IMR-90 (cell line): ENCODE results near the gene SHROOM1. TPM values are rescaled to one million over a fixed set of nuclear protein-coding genes. Genes with fewer than 3 reads are reported as not detected.

ENCODE experiments used
- ATAC-seq: fragments of 200-7000 bp; cut with Tn5 transposase; 2 replicates; pipeline ENCODE4 v1.9.1; 2020; ENCODE audit warnings: low read depth, mild to moderate bottlenecking, moderate library complexity
- BruUV-seq: library from RNA; stranded (reverse); fragments of 400-500 nt; replicated peaks from 2 replicates; lab custom pipeline; 2021; lab: Mats Ljungman, UMichigan
- CTCF ChIA-PET: fragments of 300-600 bp; formaldehyde crosslinking; extraction: SDS; loops from one replicate; lab custom pipeline; 2021; ENCODE audit warnings: antibody characterized with exemption; lab: Yijun Ruan, JAX
- POLR2A ChIA-PET: fragments of 300-600 bp; sonication (Branson Sonifier 250); formaldehyde crosslinking; loops from one replicate; lab custom pipeline; 2022; ENCODE audit warnings: antibody characterized with exemption; ENCODE audit not compliant: unreplicated experiment; lab: Charles Lee
- DNase-seq: peaks from one replicate; pipeline ENCODE4 v3.0.0; 2013
- H2AFZ ChIP-seq: replicated peaks from 2 replicates; pipeline ENCODE3; 2013; ENCODE audit warnings: low read length, mild to moderate bottlenecking; ENCODE audit not compliant: poor library complexity
- H2AK5ac ChIP-seq: 2 replicates; pipeline ENCODE4 v1.6.1; 2013; ENCODE audit warnings: low read depth, low read length, inconsistent platforms
- H2AK9ac ChIP-seq: replicated peaks from 2 replicates; pipeline ENCODE3; 2013; ENCODE audit warnings: mild to moderate bottlenecking, low read depth, low read length, moderate library complexity; ENCODE audit not compliant: poor library complexity
- H2BK120ac ChIP-seq: 2 replicates; pipeline ENCODE4 v1.6.1; 2013; ENCODE audit warnings: low read depth, low read length, inconsistent platforms
- H2BK15ac ChIP-seq: 3 replicates; pipeline ENCODE4 v1.6.1; 2013; ENCODE audit warnings: low read depth, low read length, inconsistent platforms
- H2BK20ac ChIP-seq: 2 replicates; pipeline ENCODE4 v1.6.1; 2013; ENCODE audit warnings: low read depth, mild to moderate bottlenecking, inconsistent platforms, low read length, moderate library complexity
- H2BK5ac ChIP-seq: 2 replicates; pipeline ENCODE4 v1.6.1; 2013; ENCODE audit warnings: mild to moderate bottlenecking, low read depth, low read length, inconsistent platforms; ENCODE audit not compliant: poor library complexity, severe bottlenecking
- H3K14ac ChIP-seq: replicated peaks from 2 replicates; pipeline ENCODE4 v1.6.1; 2013; ENCODE audit warnings: low read depth, low read length, inconsistent platforms
- H3K18ac ChIP-seq: 2 replicates; pipeline ENCODE4 v1.6.1; 2013; ENCODE audit warnings: low read depth, low read length, control low read depth
- H3K23ac ChIP-seq: 2 replicates; pipeline ENCODE4 v1.6.1; 2013; ENCODE audit warnings: low read depth, low read length, inconsistent platforms
- H3K27ac ChIP-seq: 2 replicates; pipeline ENCODE4 v1.5.1; 2013; ENCODE audit warnings: mild to moderate bottlenecking, control low read depth, low read length; ENCODE audit not compliant: insufficient read depth
- H3K27me3 ChIP-seq: 2 replicates; pipeline ENCODE4 v1.6.1; 2013; ENCODE audit warnings: low read length; ENCODE audit not compliant: control insufficient read depth, insufficient read depth
- H3K36me3 ChIP-seq: 2 replicates; pipeline ENCODE4 v1.6.1; 2013; ENCODE audit warnings: low read length, mixed read lengths; ENCODE audit not compliant: control insufficient read depth, insufficient read depth
- H3K4ac ChIP-seq: 2 replicates; pipeline ENCODE4 v1.6.1; 2013; ENCODE audit warnings: low read depth, low read length, inconsistent platforms
- H3K4me1 ChIP-seq: 2 replicates; pipeline ENCODE4 v1.6.1; 2013; ENCODE audit warnings: low read length, mixed read lengths; ENCODE audit not compliant: control insufficient read depth, insufficient read depth
- H3K4me2 ChIP-seq: 2 replicates; pipeline ENCODE4 v1.6.1; 2013; ENCODE audit warnings: low read depth, mild to moderate bottlenecking, control low read depth, low read length, moderate library complexity
- H3K4me3 ChIP-seq: 2 replicates; pipeline ENCODE4 v1.5.1; 2013; ENCODE audit warnings: low read depth, mild to moderate bottlenecking, control low read depth, low read length, moderate library complexity; ENCODE audit not compliant: insufficient read depth
- H3K56ac ChIP-seq: 2 replicates; pipeline ENCODE4 v1.6.1; 2013; ENCODE audit warnings: low read length, inconsistent platforms; ENCODE audit not compliant: insufficient read depth; ENCODE audit errors: extremely low read depth
- H3K79me1 ChIP-seq, 2 experiments: 2 replicates each; pipeline ENCODE4 v1.6.1; 2013; ENCODE audit warnings: low read length in 2 of 2, inconsistent platforms in 1 of 2, low read depth in 1 of 2
- H3K9ac ChIP-seq: 2 replicates; pipeline ENCODE4 v1.6.1; 2013; ENCODE audit warnings: low read depth, low read length, control low read depth
- H3K9me1 ChIP-seq: 2 replicates; pipeline ENCODE4 v1.6.1; 2013; ENCODE audit warnings: low read length, inconsistent platforms; ENCODE audit not compliant: insufficient read depth
- H3K9me3 ChIP-seq: 2 replicates; pipeline ENCODE4 v1.6.1; 2013; ENCODE audit warnings: low read length; ENCODE audit not compliant: control insufficient read depth, insufficient read depth
- H4K20me1 ChIP-seq: 2 replicates; pipeline ENCODE4 v1.6.1; 2013; ENCODE audit warnings: low read length, inconsistent platforms; ENCODE audit not compliant: insufficient read depth
- H4K5ac ChIP-seq: 2 replicates; pipeline ENCODE4 v1.6.1; 2013; ENCODE audit warnings: mild to moderate bottlenecking, low read depth, low read length, control low read depth
- H4K8ac ChIP-seq, 2 experiments: 2 replicates each; pipeline ENCODE4 v1.6.1; 2013; ENCODE audit warnings: low read depth in 2 of 2, low read length in 2 of 2, control low read depth in 1 of 2, inconsistent platforms in 1 of 2
- H4K91ac ChIP-seq: 2 replicates; pipeline ENCODE4 v1.6.1; 2013; ENCODE audit warnings: low read depth, low read length, inconsistent platforms; ENCODE audit not compliant: insufficient read depth
- BHLHE40 ChIP-seq: fragments of 150-350 bp; IDR thresholded peaks from 2 replicates; pipeline ENCODE4 v1.6.1; 2016; ENCODE audit warnings: mild to moderate bottlenecking, low read depth, low read length
- CEBPB ChIP-seq: IDR thresholded peaks from 2 replicates; pipeline ENCODE4 v1.6.1; 2012; ENCODE audit warnings: low read depth, low read length, improper control_type of control experiment
- CHD1 ChIP-seq: IDR thresholded peaks from 2 replicates; pipeline ENCODE4 v1.6.1; 2012; ENCODE audit warnings: low read depth, low read length, improper control_type of control experiment
- CTCF ChIP-seq: conservative IDR thresholded peaks from 2 replicates; pipeline ENCODE4 v1.5.1; 2012; ENCODE audit warnings: mild to moderate bottlenecking, low read depth, low read length, improper control_type of control experiment
- FOS ChIP-seq: fragments of 150-350 bp; IDR thresholded peaks from 2 replicates; pipeline ENCODE4 v1.6.1; 2016; ENCODE audit warnings: low read depth, low read length
- MAFK ChIP-seq: IDR thresholded peaks from 2 replicates; pipeline ENCODE4 v1.6.1; 2012; ENCODE audit warnings: low read depth, low read length, improper control_type of control experiment
- MAZ ChIP-seq: IDR thresholded peaks from 2 replicates; pipeline ENCODE4 v1.6.1; 2012; ENCODE audit warnings: low read depth, mild to moderate bottlenecking, low read length, improper control_type of control experiment, moderate library complexity, borderline replicate concordance
- MXI1 ChIP-seq: IDR thresholded peaks from 2 replicates; pipeline ENCODE4 v1.6.1; 2012; ENCODE audit warnings: low read depth, mild to moderate bottlenecking, low read length, moderate library complexity, borderline replicate concordance
- NFE2L2 ChIP-seq: fragments of 150-350 bp; IDR thresholded peaks from 2 replicates; pipeline ENCODE4 v1.6.1; 2016; ENCODE audit warnings: low read depth, mild to moderate bottlenecking, low read length
- POLR2A ChIP-seq: IDR thresholded peaks from 2 replicates; pipeline ENCODE4 v1.6.1; 2012; ENCODE audit warnings: mild to moderate bottlenecking, low read depth, low read length
- RAD21 ChIP-seq: IDR thresholded peaks from 2 replicates; pipeline ENCODE4 v1.6.1; 2012; ENCODE audit warnings: low read length, improper control_type of control experiment
- RCOR1 ChIP-seq: IDR thresholded peaks from 2 replicates; pipeline ENCODE4 v1.6.1; 2012; ENCODE audit warnings: mild to moderate bottlenecking, low read length, improper control_type of control experiment; ENCODE audit not compliant: insufficient replicate concordance
- RFX5 ChIP-seq: IDR thresholded peaks from 2 replicates; pipeline ENCODE4 v1.8.0; 2012; ENCODE audit warnings: low read depth, mild to moderate bottlenecking, low read length, moderate library complexity
- SMC3 ChIP-seq: fragments of 150-350 bp; IDR thresholded peaks from 2 replicates; pipeline ENCODE4 v1.6.1; 2016; ENCODE audit warnings: low read depth, mild to moderate bottlenecking, antibody characterized with exemption, low read length, moderate library complexity
- WGBS, 2 experiments: methylation state at CpG; one replicate each; pipeline versions ENCODE4 v1.1.5 to v1.1.7; 2013; ENCODE audit warnings: missing lambda C conversion rate in 2 of 2; ENCODE audit not compliant: insufficient read length in 1 of 2; ENCODE audit errors: extremely low coverage in 2 of 2; 5-methylcytosine and 5-hydroxymethylcytosine counted together
- dilution Hi-C: fragments of 300-500 bp; cut with HindIII; formaldehyde crosslinking; loops from one replicate; pipeline ENCODE4 v1.14.3; 2018; ENCODE audit warnings: low sequenced_read_pairs; ENCODE audit not compliant: unreplicated experiment
- in situ Hi-C: fragments of 300-500 bp; cut with MboI; formaldehyde crosslinking; loops from 3 replicates; pipeline ENCODE4 v1.14.3; 2019; ENCODE audit warnings: low sequenced_read_pairs, inconsistent platforms, mixed read lengths
- intact Hi-C: fragments of 100-400 bp; cut with micrococcal nuclease; formaldehyde crosslinking; loops from 2 replicates; pipeline ENCODE4 v1.10.0; 2022
- polyA plus RNA-seq, 3 experiments: library from polyadenylated mRNA; depleted of rRNA; stranded (reverse); fragments of >200 nt; gene quantifications; 2 replicates each; pipeline ENCODE4 v1.2.3, GENCODE V29; 2012; ENCODE audit warnings: low replicate concordance in 1 of 3
- total RNA-seq: library from RNA; depleted of rRNA; stranded (reverse); fragments of >200 nt; gene quantifications from 2 replicates; pipeline ENCODE4 v1.2.3, GENCODE V29; 2012
- TF ChIP-seq, protein P1 (sequence below): fragments of 150-350 bp; IDR thresholded peaks from 2 replicates; pipeline ENCODE4 v1.6.1; 2016; ENCODE audit warnings: low read depth, mild to moderate bottlenecking, low read length, moderate library complexity, borderline replicate concordance
- TF ChIP-seq, protein P2 (sequence below): fragments of 150-350 bp; IDR thresholded peaks from 2 replicates; pipeline ENCODE4 v1.6.1; 2017; ENCODE audit warnings: mild to moderate bottlenecking, antibody characterized with exemption, low read length, low read depth

The SHROOM1 gene
- total and polyA plus RNA-seq, 2 of the 4 experiments (the other 2 are of a cell fraction) = 1.4 to 6.3 TPM

DNA sequence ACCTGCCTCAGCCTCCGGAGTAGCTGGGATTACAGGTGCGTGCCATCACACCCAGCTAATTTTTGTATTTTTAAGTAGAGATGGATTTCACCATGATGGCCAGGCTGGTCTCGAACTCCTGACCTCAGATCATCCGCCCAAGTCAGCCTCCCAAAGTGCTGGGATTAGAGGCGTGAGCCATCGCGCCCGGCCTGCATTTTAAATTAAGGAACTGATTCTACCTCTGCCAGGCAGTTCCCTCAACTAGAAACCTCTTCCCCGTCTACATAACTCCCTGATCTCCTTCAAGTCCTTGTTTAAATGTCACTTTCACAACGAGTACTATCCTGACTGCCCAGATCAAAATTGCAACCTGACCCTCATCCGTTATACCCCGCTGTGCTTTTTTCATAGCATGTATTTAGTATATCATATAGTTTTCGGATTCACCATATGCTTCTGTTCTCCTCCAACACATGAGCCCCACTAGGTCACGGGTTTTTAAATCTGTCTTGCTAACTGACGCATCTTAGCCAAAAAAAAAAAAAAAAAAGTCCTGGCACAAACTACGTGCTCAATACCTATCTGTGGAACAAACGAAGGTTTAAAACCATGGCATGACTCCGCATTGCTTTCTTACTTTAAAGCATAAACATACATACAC lies 18.2 kb downstream of the SHROOM1 start:
- H4K20me1 ChIP-seq = no peaks in the 10 kb centered on the region
- no peak overlapping the region for H2AFZ ChIP-seq
- H2AK5ac ChIP-seq = no peak overlapping the region
- H3K18ac ChIP-seq = no peak overlapping the region
- no peak overlapping the region for H3K56ac ChIP-seq
- H3K4me1 ChIP-seq = peaks cover 7% of the 10 kb centered on the region
- no peak for ATAC-seq
- WGBS, 2 experiments = 67% methylated on average over 1 of the region's 18 CpGs; no CpG with 5 or more reads in 1 of the 2 experiments
- no peak overlapping the region for H4K8ac ChIP-seq
- H3K9ac ChIP-seq = no peak overlapping the region
- no peak overlapping the region for H3K4ac ChIP-seq
- no peak overlapping the region for H3K4me3 ChIP-seq
- no TSS peak for BruUV-seq
- H3K9me1 ChIP-seq = no peaks in the 10 kb centered on the region
- no peaks in the 10 kb centered on the region for H3K36me3 ChIP-seq
- H2BK120ac ChIP-seq = no peak overlapping the region
- in situ Hi-C loops (no loop called here), dilution Hi-C loops (no loop called here), intact Hi-C loops (no loop called here)
- no peaks in the 10 kb centered on the region for H3K79me1 ChIP-seq
- no peak overlapping the region for H3K27ac ChIP-seq
- H2BK5ac ChIP-seq = no peak overlapping the region
- ChIA-PET POLR2A (no interaction called here), CTCF (no interaction called here)
- peaks cover 37% of the 10 kb centered on the region for H3K27me3 ChIP-seq
- H4K5ac ChIP-seq = no peak overlapping the region
- H3K9me3 ChIP-seq = no peaks in the 10 kb centered on the region
- DNase-seq = no peak
- no peak overlapping the region for H2BK20ac ChIP-seq
- H4K91ac ChIP-seq = no peak overlapping the region
- H3K4me2 ChIP-seq = no peak overlapping the region
- TF ChIP-seq, protein P1, sequence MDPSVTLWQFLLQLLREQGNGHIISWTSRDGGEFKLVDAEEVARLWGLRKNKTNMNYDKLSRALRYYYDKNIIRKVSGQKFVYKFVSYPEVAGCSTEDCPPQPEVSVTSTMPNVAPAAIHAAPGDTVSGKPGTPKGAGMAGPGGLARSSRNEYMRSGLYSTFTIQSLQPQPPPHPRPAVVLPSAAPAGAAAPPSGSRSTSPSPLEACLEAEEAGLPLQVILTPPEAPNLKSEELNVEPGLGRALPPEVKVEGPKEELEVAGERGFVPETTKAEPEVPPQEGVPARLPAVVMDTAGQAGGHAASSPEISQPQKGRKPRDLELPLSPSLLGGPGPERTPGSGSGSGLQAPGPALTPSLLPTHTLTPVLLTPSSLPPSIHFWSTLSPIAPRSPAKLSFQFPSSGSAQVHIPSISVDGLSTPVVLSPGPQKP = no peak
- TF ChIP-seq FOS (no peak), MAFK (no peak), CEBPB (no peak), SMC3 (no peak), RCOR1 (no peak), RFX5 (no peak), MXI1 (no peak), POLR2A (no peak), BHLHE40 (no peak), MAZ (no peak), RAD21 (no peak), CHD1 (no peak), NFE2L2 (no peak), CTCF (no peak)
- TF ChIP-seq, protein P2, sequence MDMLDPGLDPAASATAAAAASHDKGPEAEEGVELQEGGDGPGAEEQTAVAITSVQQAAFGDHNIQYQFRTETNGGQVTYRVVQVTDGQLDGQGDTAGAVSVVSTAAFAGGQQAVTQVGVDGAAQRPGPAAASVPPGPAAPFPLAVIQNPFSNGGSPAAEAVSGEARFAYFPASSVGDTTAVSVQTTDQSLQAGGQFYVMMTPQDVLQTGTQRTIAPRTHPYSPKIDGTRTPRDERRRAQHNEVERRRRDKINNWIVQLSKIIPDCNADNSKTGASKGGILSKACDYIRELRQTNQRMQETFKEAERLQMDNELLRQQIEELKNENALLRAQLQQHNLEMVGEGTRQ = no peak
- H2BK15ac ChIP-seq = no peak overlapping the region
- no peak overlapping the region for H3K14ac ChIP-seq
- H3K23ac ChIP-seq = 0 out of 2 replicates have a peak overlapping the region, but pooled peaks have one; percentile 31
- H2AK9ac ChIP-seq = no peak overlapping the region
